Heart left ventricle (tissue), 16 donors: ENCODE data around the gene TSC22D3. TPM values are rescaled to one million over a fixed set of nuclear protein-coding genes. Genes with fewer than 3 reads are reported as not detected.

Experiments used
- ATAC-seq, 4 donors: fragments of 200-7000 bp; cut with Tn5 transposase; one replicate each; pipeline ENCODE4 v1.9.1; 2020 to 2022; ENCODE audit warnings: moderate library complexity in 4 of 4, mild to moderate bottlenecking in 3 of 4, moderate number of reproducible peaks in 1 of 4
- DNase-seq, 5 donors: peaks; one replicate each; pipeline ENCODE4 v3.0.0-alpha.2; 2020
- H3K27ac ChIP-seq, 12 donors: fragments of 200-600 bp; sonication (generic) in 4 of 12; one replicate each; pipeline versions ENCODE4 v1.5.0 to v1.8.0; 2016 to 2022; ENCODE audit warnings: mild to moderate bottlenecking in 2 of 12
- H3K27me3 ChIP-seq, 9 donors: fragments of 200-600 bp; sonication (generic) in 2 of 9; one replicate each; pipeline versions ENCODE4 v1.5.1 to v1.8.0; 2016 to 2022; ENCODE audit warnings: mild to moderate bottlenecking in 3 of 9
- H3K36me3 ChIP-seq, 9 donors: fragments of 200-600 bp; sonication (generic) in 2 of 9; one replicate each; pipeline versions ENCODE4 v1.5.0 to v1.8.0; 2018 to 2022; ENCODE audit warnings: mild to moderate bottlenecking in 2 of 9
- H3K4me1 ChIP-seq, 12 donors: fragments of 200-600 bp; sonication (generic) in 4 of 12; one replicate each; pipeline versions ENCODE4 v1.5.0 to v1.8.0; 2016 to 2022; ENCODE audit warnings: mild to moderate bottlenecking in 3 of 12
- H3K4me3 ChIP-seq, 12 donors: fragments of 200-600 bp; sonication (generic) in 4 of 12; one replicate each; pipeline versions ENCODE4 v1.5.0 to v1.8.0; 2017 to 2022; ENCODE audit warnings: mild to moderate bottlenecking in 9 of 12, moderate library complexity in 4 of 12
- H3K9me3 ChIP-seq, 12 donors: fragments of 200-600 bp; sonication (generic) in 4 of 12; one replicate each; pipeline versions ENCODE4 v1.5.0 to v1.8.0; 2016 to 2022; ENCODE audit warnings: mild to moderate bottlenecking in 1 of 12
- CTCF ChIP-seq, 12 donors: fragments of 200-600 bp; sonication (generic) in 4 of 12; IDR thresholded peaks; one replicate each; pipeline versions ENCODE4 v1.5.0 to v1.8.0; 2018 to 2022; ENCODE audit warnings: antibody characterized with exemption in 12 of 12, mild to moderate bottlenecking in 5 of 12
- POLR2A ChIP-seq, 2 donors: fragments of 450-650 bp; IDR thresholded peaks; one replicate each; pipeline ENCODE4 v1.6.1; 2017; ENCODE audit warnings: antibody characterized with exemption in 2 of 2, mild to moderate bottlenecking in 2 of 2, moderate library complexity in 2 of 2
- WGBS, 4 donors: extraction: QIAGEN DNeasy Blood & Tissue Kit in 2 of 4; methylation state at CpG; one replicate each; pipeline versions ENCODE4 v1.1.5 to v1.1.7; 2013 to 2018; 5-methylcytosine and 5-hydroxymethylcytosine counted together
- intact Hi-C, 10 donors: fragments of 100-400 bp; cut with DNase I; formaldehyde crosslinking; loops; one replicate each; pipeline versions ENCODE4 v1.11.1 to v1.14.2; 2022
- polyA plus RNA-seq, 2 donors: library from polyadenylated mRNA; stranded (reverse); fragments of 200-250 nt; gene quantifications; one replicate each; pipeline ENCODE4 v1.2.3, GENCODE V29; 2013
- total RNA-seq, 9 donors: library from RNA; depleted of rRNA in 2 of 9; stranded (reverse); fragments of >200 nt in 2 of 9; fragmentation: NEBNext Ultra II Directional in 3 of 9; extraction: Animal tissue kit (Norgen Biotek cat#: 25700) in 3 of 9; gene quantifications; one replicate each; pipeline versions ENCODE4 v1.1.0 to v1.2.4, GENCODE V29; 2016 to 2023
- donor health status: ischemic (EF 13 %, LVEDD 7.1; RV severe dilation, severe dysfunction).
- donor health status: healthy with polysubstance abuse.
- donor health status: DM: no; HTN: yes; CAD: no.
- donor health status: DM: no; HTN: no; CAD: no.
- donor health status: ischemic (EF 25% LVEDD 6.9; RV normal size, moderate dysfunction).
- donor health status: ischemic (EF 25% LVEDD 5.7; RV mildly dilated, moderate dysfunction).
- donor health status: healthy.
- donor health status: DM: yes; HTN: yes; CAD: no.
- donor health status: ischemic (EF 35%, LVEDD 5.7; RV mildly dilated, moderate dysfunction).
- donor health status: nonischemic (EF 11% LVEDD 7.7; RV severe dilation, severe dysfunction).
- donor health status: DM: yes; HTN: yes; CAD: no.
- donor health status: PGD.
- donor health status: ischemic (EF 29% LVEDD 5.4; RV normal size, mild dysfunction).
- donor health status: nonischemic (EF 23%, LVEDD 6.1; RV moderate dilation, normal function).

Gene TSC22D3
- total and polyA plus RNA-seq, 11 donors, result 28.0 to 145 (median 33.9) TPM

- Histone ChIP-seq H3K27me3 (peaks cover 0 to 9% (median 0%) of the 10 kb centered on the region in 9 donors), H3K4me1 (peaks cover 0 to 59% (median 11%) of the 10 kb centered on the region in 12 donors), H3K9me3 (no peaks in the 10 kb centered on the region), H3K27ac (peak overlapping the region in 11 of 12 donors; percentile 32 to 98 (median 92)), H3K36me3 (peaks cover 0 to 25% (median 16%) of the 10 kb centered on the region in 9 donors), H3K4me3 (peak overlapping the region in 5 of 12 donors; percentile 69 to 95 (median 79))
- ATAC-seq (peak; percentile 10 to 19 (median 14)), DNase-seq (no peak)
- intact Hi-C loops, result loop anchor here in 1 of 10 donors (5.0 kb wide), 1 partner anchor 35 kb away; no protein-coding TSS in a partner anchor
- WGBS, 4 donors, result 72 to 78% (median 75%) methylated on average over 13 of the region's 13 CpGs
- TF ChIP-seq POLR2A (IDR thresholded peaks at IDR 0.05) (no peak), CTCF (IDR thresholded peaks at IDR 0.05) (no peak)
These were observed 63.1 kb downstream of the TSC22D3 start for GRCh38 chrX:107712231-107713202.

- no peak for TF ChIP-seq CTCF (IDR thresholded peaks at IDR 0.05)
- TF ChIP-seq POLR2A (IDR thresholded peaks at IDR 0.05), result no peak
- H3K9me3 ChIP-seq, result no peaks in the 10 kb centered on the region
- peaks cover 0 to 25% (median 16%) of the 10 kb centered on the region in 9 donors for H3K36me3 ChIP-seq
- peaks cover 0 to 53% (median 7%) of the 10 kb centered on the region in 12 donors for H3K4me1 ChIP-seq
- H3K27ac ChIP-seq, result peak overlapping the region; percentile 16 to 98 (median 92)
- ATAC-seq (no peak), DNase-seq (no peak)
- WGBS, 4 donors, result 59 to 79% (median 70%) methylated on average over 5 of the region's 5 CpGs
- no peak overlapping the region for H3K4me3 ChIP-seq
- intact Hi-C loops, result loop anchor here in 1 of 10 donors (5.0 kb wide), 1 partner anchor 34 kb away; no protein-coding TSS in a partner anchor
- peaks cover 0 to 7% (median 0%) of the 10 kb centered on the region in 9 donors for H3K27me3 ChIP-seq
These were observed 63.9 kb downstream of the TSC22D3 start for GRCh38 chrX:107711521-107712181.

- ATAC-seq (peak; percentile 59 to 82 (median 78)), DNase-seq (peak in 2 of 5 donors; percentile 34 to 43)
- H3K27me3 ChIP-seq, result no peaks in the 10 kb centered on the region
- intact Hi-C loops, result loop anchor here in 1 of 10 donors (5.0 kb wide), 1 partner anchor 34 kb away; no protein-coding TSS in a partner anchor
- H3K4me1 ChIP-seq, result peaks cover 0 to 53% (median 7%) of the 10 kb centered on the region in 12 donors
- no peaks in the 10 kb centered on the region for H3K9me3 ChIP-seq
- no peak for TF ChIP-seq POLR2A (IDR thresholded peaks at IDR 0.05)
- no peak for TF ChIP-seq CTCF (IDR thresholded peaks at IDR 0.05)
- no peak overlapping the region for H3K4me3 ChIP-seq
- H3K27ac ChIP-seq, result peak overlapping the region; percentile 16 to 98 (median 92)
- H3K36me3 ChIP-seq, result peaks cover 0 to 25% (median 16%) of the 10 kb centered on the region in 9 donors
- WGBS, 4 donors, result 28 to 50% (median 41%) methylated on average over 7 of the region's 7 CpGs
These were observed 64.8 kb downstream of the TSC22D3 start for GRCh38 chrX:107710617-107711391.
